K562 (cell line): ENCODE measurements around the gene POLR2H. TPM values are rescaled to one million over a fixed set of nuclear protein-coding genes. Genes with fewer than 3 reads are reported as not detected.
A peak's percentile ranks its signal among the peaks of the same experiment; 100 is the strongest.

ENCODE experiments used
- ATAC-seq: fragments of 200-7000 bp; cut with Tn5 transposase; 3 replicates; pipeline ENCODE4 v1.9.1; 2020; ENCODE audit warnings: moderate library complexity
- BruUV-seq: library from RNA; stranded (reverse); fragments of 400-500 nt; replicated peaks from 2 replicates; lab custom pipeline; 2021; lab: Mats Ljungman, UMichigan
- CTCF ChIA-PET: fragments of 300-600 bp; formaldehyde crosslinking; extraction: SDS; loops from one replicate; lab custom pipeline; 2021; ENCODE audit warnings: low intra/inter-chr PET ratio; lab: Yijun Ruan, JAX
- POLR2A ChIA-PET: fragments of 300-600, 350-650 bp; sonication (Branson Sonifier 250); formaldehyde crosslinking; extraction: SDS; loops from one replicate; lab custom pipeline; 2021; ENCODE audit warnings: antibody characterized with exemption, inconsistent platforms; lab: Yijun Ruan, JAX
- DNase-seq, 4 experiments: peaks; one replicate each; pipeline versions ENCODE4 v3.0.0 to v3.0.0-alpha.2; 2011 to 2018; ENCODE audit warnings: low spot score in 3 of 4, mixed read lengths in 3 of 4; ENCODE audit errors: extremely low read depth in 1 of 4
- FAIRE-seq: peaks from 2 replicates; lab custom pipeline; 2011; peaks lifted over from hg19 to GRCh38; lab: Jason Lieb, UNC
- H2AFZ ChIP-seq: 2 replicates; pipeline ENCODE4 v1.6.0; 2011; ENCODE audit warnings: low read depth, low read length, control low read depth, inconsistent platforms
- H3K27ac ChIP-seq: fragments of 200-600 bp; 3 replicates; pipeline ENCODE4 v1.8.0; 2011; ENCODE audit warnings: low read depth, mild to moderate bottlenecking, control low read depth, inconsistent platforms, low read length, moderate library complexity, mixed read lengths; ENCODE audit errors: extremely low read depth
- H3K27me3 ChIP-seq, 2 experiments: fragments of 300-600 bp in 1 of 2; 2 replicates in 1 of 2; 3 replicates in 1 of 2; pipeline versions ENCODE4 v1.6.0 to v1.8.0; 2011; ENCODE audit warnings: inconsistent platforms in 2 of 2, low read length in 2 of 2, mild to moderate bottlenecking in 1 of 2, mixed read lengths in 1 of 2, moderate library complexity in 1 of 2; ENCODE audit not compliant: control insufficient read depth in 2 of 2, insufficient read depth in 2 of 2
- H3K36me3 ChIP-seq: fragments of 300-600 bp; 3 replicates; pipeline ENCODE4 v1.8.0; 2011; ENCODE audit warnings: mild to moderate bottlenecking, low read length, inconsistent platforms; ENCODE audit not compliant: control insufficient read depth, insufficient read depth
- H3K4me1 ChIP-seq, 2 experiments: fragments of 200-600 bp in 1 of 2; replicated peaks in 1 of 2; 2 replicates in 1 of 2; 3 replicates in 1 of 2; pipeline versions ENCODE4 v1.5.1 to v1.8.0; 2011; ENCODE audit warnings: inconsistent platforms in 2 of 2, low read length in 2 of 2, mild to moderate bottlenecking in 1 of 2, mixed read lengths in 1 of 2, moderate library complexity in 1 of 2; ENCODE audit not compliant: control insufficient read depth in 2 of 2, insufficient read depth in 2 of 2
- H3K4me2 ChIP-seq: 2 replicates; pipeline ENCODE4 v1.6.1; 2011; ENCODE audit warnings: low read length, control low read depth, inconsistent platforms, mixed read lengths; ENCODE audit not compliant: insufficient read depth
- H3K4me3 ChIP-seq: fragments of 200-600 bp; sonication (generic), shearing (Covaris generic); 2 replicates; pipeline ENCODE4 v1.5.1; 2016; ENCODE audit warnings: control low read depth, inconsistent platforms
- H3K79me2 ChIP-seq: fragments of 200-600 bp; 3 replicates; pipeline ENCODE4 v1.8.0; 2011; ENCODE audit warnings: low read length, inconsistent platforms; ENCODE audit not compliant: control insufficient read depth, insufficient read depth
- H3K9ac ChIP-seq, 2 experiments: 2 replicates each; pipeline versions ENCODE4 v1.6.0 to v1.6.1; 2011; ENCODE audit warnings: low read depth in 2 of 2, low read length in 2 of 2, control low read depth in 1 of 2, inconsistent platforms in 1 of 2, mild to moderate bottlenecking in 1 of 2, mixed read lengths in 1 of 2; ENCODE audit not compliant: insufficient read depth in 1 of 2
- H3K9me1 ChIP-seq: one replicate; pipeline ENCODE4 v1.6.0; 2011; ENCODE audit warnings: inconsistent platforms, mild to moderate bottlenecking, low read length, moderate library complexity; ENCODE audit not compliant: control insufficient read depth, insufficient read depth
- H3K9me3 ChIP-seq: replicated peaks from 2 replicates; pipeline ENCODE4 v1.5.1; 2011; ENCODE audit warnings: low read depth, low read length, inconsistent platforms; ENCODE audit not compliant: control insufficient read depth, insufficient read depth
- H4K20me1 ChIP-seq: replicated peaks from 2 replicates; pipeline ENCODE4 v1.6.1; 2011; ENCODE audit warnings: low read length, inconsistent platforms, mixed read lengths; ENCODE audit not compliant: control insufficient read depth, insufficient read depth
- BCOR ChIP-seq: fragments of 450-650 bp; IDR thresholded peaks from 2 replicates; pipeline ENCODE4 v1.6.1; 2016
- HDAC2 ChIP-seq: fragments of 450-650 bp; IDR thresholded peaks from 2 replicates; pipeline ENCODE4 v1.6.1; 2016; ENCODE audit warnings: mild to moderate bottlenecking
- KDM1A ChIP-seq, 2 experiments: fragments of 450-650 bp; IDR thresholded peaks; 2 replicates each; pipeline ENCODE4 v1.6.1; 2016; ENCODE audit warnings: mild to moderate bottlenecking in 2 of 2
- NR2C2 ChIP-seq, 2 experiments: fragments of 200-800 bp in 1 of 2; sonication (Bioruptor generic) in 1 of 2; sonication (generic) in 1 of 2; formaldehyde crosslinking in 1 of 2; IDR thresholded peaks; 2 replicates each; pipeline versions ENCODE4 v1.6.1 to v1.8.0; 2016 to 2022; ENCODE audit warnings: mild to moderate bottlenecking in 1 of 2, missing compliant biosample characterization in 1 of 2, missing genetic modification characterization in 1 of 2, missing genetic modification reagents in 1 of 2
- RBM25 ChIP-seq: fragments of 200-400 bp; formaldehyde crosslinking; IDR thresholded peaks from 2 replicates; pipeline ENCODE4 v1.6.1; 2018; ENCODE audit warnings: low read length, low read depth, moderate library complexity; ENCODE audit not compliant: severe bottlenecking
- RCOR1 ChIP-seq, 2 experiments: IDR thresholded peaks; 2 replicates each; pipeline ENCODE4 v1.6.1; 2012; ENCODE audit warnings: low read depth in 2 of 2, low read length in 2 of 2, borderline replicate concordance in 1 of 2, improper control_type of control experiment in 1 of 2
- ZBED1 ChIP-seq: IDR thresholded peaks from 2 replicates; pipeline ENCODE4 v1.6.1; 2014
- ZFP36 ChIP-seq: fragments of 150-350 bp; IDR thresholded peaks from 2 replicates; pipeline ENCODE4 v1.6.1; 2018; ENCODE audit warnings: low read length, low read depth; ENCODE audit not compliant: partially characterized antibody
- ZFX ChIP-seq: sonication (generic); formaldehyde crosslinking; IDR thresholded peaks from 2 replicates; pipeline ENCODE4 v1.8.0; 2022; ENCODE audit warnings: mild to moderate bottlenecking, missing genetic modification reagents, moderate library complexity
- ZNF174 ChIP-seq: fragments of 250-450 bp; sonication (Bioruptor Pico); IDR thresholded peaks from 2 replicates; pipeline ENCODE4 v1.4.0; 2020; ENCODE audit warnings: mild to moderate bottlenecking
- ZNF764 ChIP-seq: fragments of 250-450 bp; sonication (Bioruptor Pico); IDR thresholded peaks from 2 replicates; pipeline ENCODE4 v1.4.0; 2020; ENCODE audit warnings: low read depth, mild to moderate bottlenecking, moderate library complexity
- ZNF766 ChIP-seq: fragments of 200-800 bp; sonication (Bioruptor generic); conservative IDR thresholded peaks from 2 replicates; pipeline ENCODE4 v1.6.1; 2016; ENCODE audit warnings: missing genetic modification characterization, missing compliant biosample characterization
- WGBS: fragments of 100-300 bp; shearing (Covaris generic); methylation state at CpG from one replicate; pipeline ENCODE4 v1.1.6; 2016; ENCODE audit warnings: low coverage, mixed read lengths; ENCODE audit not compliant: insufficient coverage; ENCODE audit errors: missing lambda C conversion rate; 5-methylcytosine and 5-hydroxymethylcytosine counted together
- in situ Hi-C: fragments of 300-500 bp; cut with MboI; formaldehyde crosslinking; loops from 4 replicates; pipeline ENCODE4 v1.15.0; 2018; ENCODE audit warnings: inconsistent platforms, mixed read lengths
- intact Hi-C: fragments of 100-400 bp; cut with micrococcal nuclease; formaldehyde crosslinking; loops from 2 replicates; pipeline ENCODE4 v1.14.2; 2022
- polyA plus RNA-seq, 8 experiments: library from polyadenylated mRNA; depleted of rRNA in 4 of 8; stranded (reverse) in 5 of 8; unstranded in 3 of 8; fragments of >200 nt; fragmentation: Nextera tagmentation in 2 of 8; fragmentation: Illumina TruSeq in 1 of 8; extraction: Ambion mirVana in 2 of 8; extraction: Trizol in 1 of 8; gene quantifications; 2 replicates each; pipeline versions ENCODE4 v1.2.1 to v1.2.3, GENCODE V29; 2011 to 2014; ENCODE audit warnings: inconsistent platforms in 1 of 8, missing spikeins in 1 of 8
- total RNA-seq, 7 experiments: library from RNA; depleted of rRNA in 6 of 7; stranded (reverse); fragments of >200 nt in 6 of 7; fragmentation: Illumina TruSeq in 2 of 7; extraction: Trizol in 2 of 7; gene quantifications; 2 replicates each; pipeline versions ENCODE4 v1.2.1 to v1.2.3, GENCODE V29; 2011 to 2021; ENCODE audit warnings: low replicate concordance in 1 of 7
- TF ChIP-seq, protein P1 (sequence below): sonication (generic); formaldehyde crosslinking; IDR thresholded peaks from 2 replicates; pipeline ENCODE4 v1.4.0; 2020; ENCODE audit warnings: mild to moderate bottlenecking, missing genetic modification reagents
- TF ChIP-seq, protein P2 (sequence below): fragments of 450-650 bp; formaldehyde crosslinking; IDR thresholded peaks from 2 replicates; pipeline ENCODE4 v1.4.0; 2020; ENCODE audit warnings: mild to moderate bottlenecking

The POLR2H gene
- total and polyA plus RNA-seq, 9 of the 15 experiments (the other 6 are each of a cell fraction or from before 2014, with no cell fraction given): 128 to 512 (median 220) TPM

- Histone ChIP-seq H3K9ac (no peak overlapping the region), H3K9me3 (no peaks in the 10 kb centered on the region), H3K36me3 (peaks cover 60% of the 10 kb centered on the region; the same call in 2 of the 3 replicates), H2AFZ (no peak overlapping the region), H3K27ac (peak overlapping the region; percentile 29; the same call in 1 of the 3 replicates), H4K20me1 (no peaks in the 10 kb centered on the region), H3K4me2 (no peak overlapping the region), H3K9me1 (peaks cover 6% of the 10 kb centered on the region), H3K4me1 (peaks cover 59 to 83% of the 10 kb centered on the region in 2 experiments), H3K4me3 (no peak overlapping the region), H3K79me2 (peaks cover 8% of the 10 kb centered on the region; the same call in 2 of the 3 replicates), H3K27me3 (no peaks in the 10 kb centered on the region)
- POLR2A ChIA-PET: interaction anchor here (1.4 to 2.0 kb wide), 2 partner anchors 8 to 13 kb away, joined by 5 read pairs; partner anchors contain the start of gene FAM131A
- CTCF ChIA-PET: no interaction called here
- ATAC-seq (no peak), FAIRE-seq (peak; percentile 11), DNase-seq (no peak)
- 60% methylated on average over 9 of the region's 10 CpGs for WGBS
- BruUV-seq: no TSS peak
- intact Hi-C loops: no loop called here
- in situ Hi-C loops: no loop called here
- TF ChIP-seq KDM1A (IDR thresholded peaks at IDR 0.05) (peak in 1 of 2 experiments; percentile 67; a peak in 3 of 4 replicates), ZNF764 (CRISPR knock-in tag) (no peak), RCOR1 (IDR thresholded peaks at IDR 0.05; ENCODE audit: borderline replicate concordance in 1 of 2, low read depth in 2 of 2, low read length in 2 of 2) (0 out of 4 replicates have a peak, but pooled peaks of 1 of the 2 experiments have one; percentile 32), BCOR (peak; percentile 89), RBM25 (peak; percentile 91), ZFX (CRISPR knock-in tag) (0 out of 2 replicates have a peak, but pooled peaks have one; percentile 18), ZNF766 (CRISPR knock-in tag) (no peak), NR2C2 (CRISPR knock-in tag; IDR thresholded peaks at IDR 0.05) (no peak), NR2C2 (tag; IDR thresholded peaks at IDR 0.05) (no peak), HDAC2 (peak; percentile 39; the same call in 1 of the 2 replicates), ZNF174 (CRISPR knock-in tag) (no peak), ZBED1 (no peak), ZFP36 (peak; percentile 25)
- TF ChIP-seq, protein P1, sequence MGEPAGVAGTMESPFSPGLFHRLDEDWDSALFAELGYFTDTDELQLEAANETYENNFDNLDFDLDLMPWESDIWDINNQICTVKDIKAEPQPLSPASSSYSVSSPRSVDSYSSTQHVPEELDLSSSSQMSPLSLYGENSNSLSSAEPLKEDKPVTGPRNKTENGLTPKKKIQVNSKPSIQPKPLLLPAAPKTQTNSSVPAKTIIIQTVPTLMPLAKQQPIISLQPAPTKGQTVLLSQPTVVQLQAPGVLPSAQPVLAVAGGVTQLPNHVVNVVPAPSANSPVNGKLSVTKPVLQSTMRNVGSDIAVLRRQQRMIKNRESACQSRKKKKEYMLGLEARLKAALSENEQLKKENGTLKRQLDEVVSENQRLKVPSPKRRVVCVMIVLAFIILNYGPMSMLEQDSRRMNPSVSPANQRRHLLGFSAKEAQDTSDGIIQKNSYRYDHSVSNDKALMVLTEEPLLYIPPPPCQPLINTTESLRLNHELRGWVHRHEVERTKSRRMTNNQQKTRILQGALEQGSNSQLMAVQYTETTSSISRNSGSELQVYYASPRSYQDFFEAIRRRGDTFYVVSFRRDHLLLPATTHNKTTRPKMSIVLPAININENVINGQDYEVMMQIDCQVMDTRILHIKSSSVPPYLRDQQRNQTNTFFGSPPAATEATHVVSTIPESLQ (CRISPR knock-in tag): no peak
- TF ChIP-seq, protein P2, sequence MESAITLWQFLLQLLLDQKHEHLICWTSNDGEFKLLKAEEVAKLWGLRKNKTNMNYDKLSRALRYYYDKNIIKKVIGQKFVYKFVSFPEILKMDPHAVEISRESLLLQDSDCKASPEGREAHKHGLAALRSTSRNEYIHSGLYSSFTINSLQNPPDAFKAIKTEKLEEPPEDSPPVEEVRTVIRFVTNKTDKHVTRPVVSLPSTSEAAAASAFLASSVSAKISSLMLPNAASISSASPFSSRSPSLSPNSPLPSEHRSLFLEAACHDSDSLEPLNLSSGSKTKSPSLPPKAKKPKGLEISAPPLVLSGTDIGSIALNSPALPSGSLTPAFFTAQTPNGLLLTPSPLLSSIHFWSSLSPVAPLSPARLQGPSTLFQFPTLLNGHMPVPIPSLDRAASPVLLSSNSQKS (CRISPR knock-in tag): no peak
Observed at GRCh38 chr3:184349563-184350470, 11.7 kb upstream of the POLR2H start.
